WTC11 (cell line): Measurements from ENCODE around the gene CDX2. TPM values are rescaled to one million over a fixed set of nuclear protein-coding genes. Genes with fewer than 3 reads are reported as not detected.

Experiments used
- ATAC-seq: fragments of 200-7000 bp; cut with Tn5 transposase; 2 replicates; pipeline ENCODE4 v1.10.0; 2021; ENCODE audit warnings: mild to moderate bottlenecking, moderate library complexity
- CTCF ChIA-PET: fragments of 300-600 bp; sonication (Branson Sonifier 250); formaldehyde crosslinking; loops from one replicate; lab custom pipeline; 2021; ENCODE audit warnings: antibody characterized with exemption; lab: Charles Lee
- POLR2A ChIA-PET: fragments of 350-600 bp; sonication (Branson Sonifier 250); formaldehyde crosslinking; loops from one replicate; lab custom pipeline; 2021; ENCODE audit warnings: antibody characterized with exemption; lab: Charles Lee
- DNase-seq: peaks from one replicate; pipeline ENCODE4 v3.0.0; 2021; ENCODE audit warnings: low spot score
- H3K27ac Mint-ChIP-seq: 2 replicates; pipeline ENCODE4 v1.8.0; 2021; ENCODE audit warnings: mixed read lengths
- H3K27me3 Mint-ChIP-seq: 2 replicates; pipeline ENCODE4 v1.8.0; 2021; ENCODE audit warnings: low read depth, mild to moderate bottlenecking, moderate library complexity, mixed read lengths
- H3K36me3 Mint-ChIP-seq: 2 replicates; pipeline ENCODE4 v1.8.0; 2021; ENCODE audit warnings: mixed read lengths
- H3K4me1 Mint-ChIP-seq: 2 replicates; pipeline ENCODE4 v1.8.0; 2022; ENCODE audit warnings: mixed read lengths
- H3K4me3 Mint-ChIP-seq: 2 replicates; pipeline ENCODE4 v1.8.0; 2021; ENCODE audit warnings: mild to moderate bottlenecking, moderate library complexity, mixed read lengths
- H3K9me3 Mint-ChIP-seq: 2 replicates; pipeline ENCODE4 v1.8.0; 2021; ENCODE audit warnings: mixed read lengths
- CBFB ChIP-seq: sonication (generic); formaldehyde crosslinking; IDR thresholded peaks from 2 replicates; pipeline ENCODE4 v1.8.1; 2022; ENCODE audit warnings: mild to moderate bottlenecking, low read depth, missing genetic modification reagents
- CREB1 ChIP-seq: sonication (generic); formaldehyde crosslinking; IDR thresholded peaks from 2 replicates; pipeline ENCODE4 v1.8.0; 2023; ENCODE audit warnings: mild to moderate bottlenecking, missing genetic modification reagents
- ESRRA ChIP-seq: sonication (generic); formaldehyde crosslinking; IDR thresholded peaks from 2 replicates; pipeline ENCODE4 v1.8.1; 2022; ENCODE audit warnings: mild to moderate bottlenecking, missing genetic modification reagents, borderline replicate concordance
- GABPB1 ChIP-seq: sonication (generic); formaldehyde crosslinking; IDR thresholded peaks from 2 replicates; pipeline ENCODE4 v1.8.1; 2023; ENCODE audit warnings: mild to moderate bottlenecking, missing genetic modification reagents
- NFYB ChIP-seq: sonication (generic); formaldehyde crosslinking; conservative IDR thresholded peaks from 2 replicates; pipeline ENCODE4 v1.8.0; 2022; ENCODE audit warnings: low read depth, missing genetic modification reagents
- OVOL2 ChIP-seq: fragments of 250-450 bp; sonication (Bioruptor Pico); IDR thresholded peaks from 2 replicates; pipeline ENCODE4 v1.9.0; 2021; ENCODE audit warnings: mild to moderate bottlenecking, borderline replicate concordance
- PRRX2 ChIP-seq: fragments of 250-450 bp; sonication (Bioruptor Pico); IDR thresholded peaks from 2 replicates; pipeline ENCODE4 v1.8.0; 2021; ENCODE audit warnings: mild to moderate bottlenecking
- SMAD3 ChIP-seq: sonication (generic); formaldehyde crosslinking; IDR thresholded peaks from 2 replicates; pipeline ENCODE4 v1.8.0; 2022; ENCODE audit warnings: missing genetic modification reagents, mild to moderate bottlenecking, borderline replicate concordance
- TP53 ChIP-seq: sonication (generic); formaldehyde crosslinking; IDR thresholded peaks from 2 replicates; pipeline ENCODE4 v1.8.1; 2023; ENCODE audit warnings: mild to moderate bottlenecking, missing genetic modification reagents
- total RNA-seq: library from RNA; stranded (reverse); gene quantifications from 3 replicates; pipeline ENCODE4 v1.2.3, GENCODE V29; 2021
- TF ChIP-seq, protein P1 (sequence below): fragments of 250-450 bp; sonication (Bioruptor Pico); IDR thresholded peaks from 2 replicates; pipeline ENCODE4 v1.9.0; 2021; ENCODE audit warnings: mild to moderate bottlenecking
- TF ChIP-seq, protein P2 (sequence below): sonication (generic); formaldehyde crosslinking; IDR thresholded peaks from 2 replicates; pipeline ENCODE4 v1.8.0; 2022; ENCODE audit warnings: mild to moderate bottlenecking, missing genetic modification reagents
- TF ChIP-seq, protein P3 (sequence below): sonication (generic); formaldehyde crosslinking; IDR thresholded peaks from 2 replicates; pipeline ENCODE4 v1.8.1; 2023; ENCODE audit warnings: mild to moderate bottlenecking, missing genetic modification reagents, borderline replicate concordance
- TF ChIP-seq, protein P4 (sequence below): sonication (generic); formaldehyde crosslinking; IDR thresholded peaks from 2 replicates; pipeline ENCODE4 v1.8.1; 2022; ENCODE audit warnings: mild to moderate bottlenecking, missing genetic modification reagents, moderate library complexity, borderline replicate concordance
- TF ChIP-seq, protein P5 (sequence below): sonication (generic); formaldehyde crosslinking; IDR thresholded peaks from 2 replicates; pipeline ENCODE4 v1.8.1; 2023; ENCODE audit warnings: mild to moderate bottlenecking, missing genetic modification reagents

The CDX2 gene
- total RNA-seq, 1 experiment from 2014 or later: 0.44 TPM

DNA sequence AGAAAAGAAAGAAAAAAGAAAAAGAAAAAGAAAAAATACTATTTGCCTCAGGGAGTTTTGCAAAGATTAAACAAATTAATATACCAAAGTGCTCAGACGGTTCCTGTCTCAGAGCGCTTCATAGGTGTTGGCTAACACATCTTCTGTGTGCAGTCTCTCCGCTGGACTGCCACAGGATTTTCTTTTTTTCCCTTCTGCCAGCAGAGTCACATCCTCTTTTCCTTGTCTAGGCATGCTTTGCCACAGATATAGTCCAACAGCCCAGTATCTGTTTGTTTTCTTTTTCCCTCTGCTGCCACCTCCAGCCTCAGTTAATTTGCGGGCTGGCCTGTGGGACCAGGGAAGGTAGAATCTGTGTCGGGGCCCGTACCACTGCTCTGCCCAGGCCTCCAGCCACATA, 22.8 kb upstream of the CDX2 start (continued):
- TF ChIP-seq GABPB1 (CRISPR knock-in tag): no peak
- no peak for TF ChIP-seq SMAD3 (CRISPR knock-in tag)
- TF ChIP-seq, protein P1, sequence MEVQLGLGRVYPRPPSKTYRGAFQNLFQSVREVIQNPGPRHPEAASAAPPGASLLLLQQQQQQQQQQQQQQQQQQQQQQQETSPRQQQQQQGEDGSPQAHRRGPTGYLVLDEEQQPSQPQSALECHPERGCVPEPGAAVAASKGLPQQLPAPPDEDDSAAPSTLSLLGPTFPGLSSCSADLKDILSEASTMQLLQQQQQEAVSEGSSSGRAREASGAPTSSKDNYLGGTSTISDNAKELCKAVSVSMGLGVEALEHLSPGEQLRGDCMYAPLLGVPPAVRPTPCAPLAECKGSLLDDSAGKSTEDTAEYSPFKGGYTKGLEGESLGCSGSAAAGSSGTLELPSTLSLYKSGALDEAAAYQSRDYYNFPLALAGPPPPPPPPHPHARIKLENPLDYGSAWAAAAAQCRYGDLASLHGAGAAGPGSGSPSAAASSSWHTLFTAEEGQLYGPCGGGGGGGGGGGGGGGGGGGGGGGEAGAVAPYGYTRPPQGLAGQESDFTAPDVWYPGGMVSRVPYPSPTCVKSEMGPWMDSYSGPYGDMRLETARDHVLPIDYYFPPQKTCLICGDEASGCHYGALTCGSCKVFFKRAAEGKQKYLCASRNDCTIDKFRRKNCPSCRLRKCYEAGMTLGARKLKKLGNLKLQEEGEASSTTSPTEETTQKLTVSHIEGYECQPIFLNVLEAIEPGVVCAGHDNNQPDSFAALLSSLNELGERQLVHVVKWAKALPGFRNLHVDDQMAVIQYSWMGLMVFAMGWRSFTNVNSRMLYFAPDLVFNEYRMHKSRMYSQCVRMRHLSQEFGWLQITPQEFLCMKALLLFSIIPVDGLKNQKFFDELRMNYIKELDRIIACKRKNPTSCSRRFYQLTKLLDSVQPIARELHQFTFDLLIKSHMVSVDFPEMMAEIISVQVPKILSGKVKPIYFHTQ (CRISPR knock-in tag): no peak
- TF ChIP-seq, protein P2, sequence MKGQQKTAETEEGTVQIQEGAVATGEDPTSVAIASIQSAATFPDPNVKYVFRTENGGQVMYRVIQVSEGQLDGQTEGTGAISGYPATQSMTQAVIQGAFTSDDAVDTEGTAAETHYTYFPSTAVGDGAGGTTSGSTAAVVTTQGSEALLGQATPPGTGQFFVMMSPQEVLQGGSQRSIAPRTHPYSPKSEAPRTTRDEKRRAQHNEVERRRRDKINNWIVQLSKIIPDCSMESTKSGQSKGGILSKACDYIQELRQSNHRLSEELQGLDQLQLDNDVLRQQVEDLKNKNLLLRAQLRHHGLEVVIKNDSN: no peak
- TF ChIP-seq, protein P3, sequence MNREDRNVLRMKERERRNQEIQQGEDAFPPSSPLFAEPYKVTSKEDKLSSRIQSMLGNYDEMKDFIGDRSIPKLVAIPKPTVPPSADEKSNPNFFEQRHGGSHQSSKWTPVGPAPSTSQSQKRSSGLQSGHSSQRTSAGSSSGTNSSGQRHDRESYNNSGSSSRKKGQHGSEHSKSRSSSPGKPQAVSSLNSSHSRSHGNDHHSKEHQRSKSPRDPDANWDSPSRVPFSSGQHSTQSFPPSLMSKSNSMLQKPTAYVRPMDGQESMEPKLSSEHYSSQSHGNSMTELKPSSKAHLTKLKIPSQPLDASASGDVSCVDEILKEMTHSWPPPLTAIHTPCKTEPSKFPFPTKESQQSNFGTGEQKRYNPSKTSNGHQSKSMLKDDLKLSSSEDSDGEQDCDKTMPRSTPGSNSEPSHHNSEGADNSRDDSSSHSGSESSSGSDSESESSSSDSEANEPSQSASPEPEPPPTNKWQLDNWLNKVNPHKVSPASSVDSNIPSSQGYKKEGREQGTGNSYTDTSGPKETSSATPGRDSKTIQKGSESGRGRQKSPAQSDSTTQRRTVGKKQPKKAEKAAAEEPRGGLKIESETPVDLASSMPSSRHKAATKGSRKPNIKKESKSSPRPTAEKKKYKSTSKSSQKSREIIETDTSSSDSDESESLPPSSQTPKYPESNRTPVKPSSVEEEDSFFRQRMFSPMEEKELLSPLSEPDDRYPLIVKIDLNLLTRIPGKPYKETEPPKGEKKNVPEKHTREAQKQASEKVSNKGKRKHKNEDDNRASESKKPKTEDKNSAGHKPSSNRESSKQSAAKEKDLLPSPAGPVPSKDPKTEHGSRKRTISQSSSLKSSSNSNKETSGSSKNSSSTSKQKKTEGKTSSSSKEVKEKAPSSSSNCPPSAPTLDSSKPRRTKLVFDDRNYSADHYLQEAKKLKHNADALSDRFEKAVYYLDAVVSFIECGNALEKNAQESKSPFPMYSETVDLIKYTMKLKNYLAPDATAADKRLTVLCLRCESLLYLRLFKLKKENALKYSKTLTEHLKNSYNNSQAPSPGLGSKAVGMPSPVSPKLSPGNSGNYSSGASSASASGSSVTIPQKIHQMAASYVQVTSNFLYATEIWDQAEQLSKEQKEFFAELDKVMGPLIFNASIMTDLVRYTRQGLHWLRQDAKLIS (CRISPR knock-in tag): no peak
- no peak for TF ChIP-seq TP53 (CRISPR knock-in tag)
- TF ChIP-seq, protein P4, sequence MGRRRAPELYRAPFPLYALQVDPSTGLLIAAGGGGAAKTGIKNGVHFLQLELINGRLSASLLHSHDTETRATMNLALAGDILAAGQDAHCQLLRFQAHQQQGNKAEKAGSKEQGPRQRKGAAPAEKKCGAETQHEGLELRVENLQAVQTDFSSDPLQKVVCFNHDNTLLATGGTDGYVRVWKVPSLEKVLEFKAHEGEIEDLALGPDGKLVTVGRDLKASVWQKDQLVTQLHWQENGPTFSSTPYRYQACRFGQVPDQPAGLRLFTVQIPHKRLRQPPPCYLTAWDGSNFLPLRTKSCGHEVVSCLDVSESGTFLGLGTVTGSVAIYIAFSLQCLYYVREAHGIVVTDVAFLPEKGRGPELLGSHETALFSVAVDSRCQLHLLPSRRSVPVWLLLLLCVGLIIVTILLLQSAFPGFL (CRISPR knock-in tag): no peak
- no peak for TF ChIP-seq PRRX2 (CRISPR knock-in tag)
- TF ChIP-seq ESRRA (CRISPR knock-in tag): no peak
- TF ChIP-seq OVOL2: no peak
- no peak for TF ChIP-seq NFYB (CRISPR knock-in tag)
- TF ChIP-seq, protein P5, sequence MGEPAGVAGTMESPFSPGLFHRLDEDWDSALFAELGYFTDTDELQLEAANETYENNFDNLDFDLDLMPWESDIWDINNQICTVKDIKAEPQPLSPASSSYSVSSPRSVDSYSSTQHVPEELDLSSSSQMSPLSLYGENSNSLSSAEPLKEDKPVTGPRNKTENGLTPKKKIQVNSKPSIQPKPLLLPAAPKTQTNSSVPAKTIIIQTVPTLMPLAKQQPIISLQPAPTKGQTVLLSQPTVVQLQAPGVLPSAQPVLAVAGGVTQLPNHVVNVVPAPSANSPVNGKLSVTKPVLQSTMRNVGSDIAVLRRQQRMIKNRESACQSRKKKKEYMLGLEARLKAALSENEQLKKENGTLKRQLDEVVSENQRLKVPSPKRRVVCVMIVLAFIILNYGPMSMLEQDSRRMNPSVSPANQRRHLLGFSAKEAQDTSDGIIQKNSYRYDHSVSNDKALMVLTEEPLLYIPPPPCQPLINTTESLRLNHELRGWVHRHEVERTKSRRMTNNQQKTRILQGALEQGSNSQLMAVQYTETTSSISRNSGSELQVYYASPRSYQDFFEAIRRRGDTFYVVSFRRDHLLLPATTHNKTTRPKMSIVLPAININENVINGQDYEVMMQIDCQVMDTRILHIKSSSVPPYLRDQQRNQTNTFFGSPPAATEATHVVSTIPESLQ (CRISPR knock-in tag): no peak

DNA sequence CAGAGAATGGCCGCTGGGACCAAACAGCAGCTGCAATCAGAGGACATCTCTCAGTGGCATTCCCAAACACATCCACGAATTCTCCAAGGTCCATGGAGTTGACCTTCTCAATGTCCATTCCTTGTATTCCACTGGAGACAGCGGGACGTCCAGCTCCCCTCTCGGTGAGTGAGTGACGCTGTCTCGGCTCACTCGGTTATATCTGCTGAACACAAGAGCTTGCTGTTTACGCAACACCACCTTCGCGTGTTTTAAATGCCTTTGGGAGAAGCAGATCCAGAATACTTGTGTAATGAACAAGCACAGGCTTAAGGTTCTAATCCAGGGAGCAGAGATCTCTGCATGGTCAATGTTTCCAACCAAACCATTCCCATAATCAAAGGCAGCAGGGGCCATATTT, 19.4 kb upstream of the CDX2 start, which contains the start of gene URAD:
Gene URAD (minus strand): TSS at position 174 of the 400 bp plus-strand sequence. CDS start 56 bp downstream, at position 118.
- H3K4me3 Mint-ChIP-seq: no peak within 1 kb of the TSS
- TF ChIP-seq CBFB (CRISPR knock-in tag): no peak
- TF ChIP-seq CREB1 (CRISPR knock-in tag): no peak
- ChIA-PET POLR2A (interaction anchor here (0.6 to 0.7 kb wide), 3 partner anchors 77 to 283 kb away, joined by 3 to 7 read pairs (median 4); no protein-coding TSS in a partner anchor), CTCF (interaction anchor here (0.6 to 2.2 kb wide), 4 partner anchors 10 to 158 kb away, joined by 3 to 5 read pairs (median 4); no protein-coding TSS in a partner anchor)
- DNase-seq (no peak), ATAC-seq (no peak)
- H3K4me1 Mint-ChIP-seq: no peaks in the 10 kb centered on the region
- H3K27ac Mint-ChIP-seq: no peak within 1 kb of the TSS
- no peaks in the 10 kb centered on the region for H3K36me3 Mint-ChIP-seq
- peaks cover 51% of the 10 kb centered on the region for H3K27me3 Mint-ChIP-seq
- no peaks in the 10 kb centered on the region for H3K9me3 Mint-ChIP-seq
